Activated CD4-positive, CD25-positive, alpha-beta regulatory T cell (primary cell): ENCODE results near the gene ZC3H12C.
A peak's percentile ranks its signal among the peaks of the same experiment; 100 is the strongest.

Experiments used
- DNase-seq, 4 experiments: peaks; one replicate each; lab custom pipeline; 2025; lab: John Stamatoyannopoulos, UW

ZC3H12C gene

DNA sequence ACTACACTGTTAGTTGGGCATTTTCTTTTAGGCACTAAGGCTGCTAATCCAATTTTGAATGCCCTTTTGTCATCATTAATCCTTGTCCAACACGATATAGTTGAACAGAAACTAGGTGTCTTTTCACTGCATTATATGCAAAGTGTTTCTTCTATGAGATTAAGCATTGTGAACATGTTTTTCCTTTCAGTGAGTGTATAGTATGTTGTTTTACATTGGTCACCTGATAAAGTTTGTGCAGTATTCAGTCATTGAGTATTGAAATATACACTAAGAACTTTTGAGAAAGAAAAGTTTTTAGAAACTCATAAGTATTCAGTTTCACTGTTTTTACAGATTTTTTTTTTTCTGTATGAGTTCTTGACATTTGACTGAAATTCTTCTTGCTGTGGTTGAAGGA, 59.0 kb downstream of the ZC3H12C start:
- DNase-seq = no peak

DNA sequence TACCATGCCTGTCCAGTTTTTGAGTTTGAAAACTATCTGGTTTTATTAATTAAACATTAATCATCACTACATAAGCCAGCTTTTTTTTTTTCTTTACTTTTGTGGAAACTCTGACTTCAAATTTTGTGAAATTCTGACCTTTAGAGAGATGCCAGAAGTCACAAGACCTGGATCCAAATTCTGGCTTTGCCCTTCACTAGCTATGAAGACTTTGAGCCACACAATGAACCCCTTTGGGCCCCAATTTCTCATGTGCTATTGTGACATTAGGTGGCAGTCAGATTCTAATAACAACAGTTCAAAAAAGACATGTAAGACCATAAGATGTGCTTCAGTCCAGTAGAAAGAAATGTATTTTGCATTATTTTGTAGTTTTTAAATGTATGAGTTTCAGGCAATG, 60.3 kb downstream of the ZC3H12C start:
- no peak for DNase-seq

DNA sequence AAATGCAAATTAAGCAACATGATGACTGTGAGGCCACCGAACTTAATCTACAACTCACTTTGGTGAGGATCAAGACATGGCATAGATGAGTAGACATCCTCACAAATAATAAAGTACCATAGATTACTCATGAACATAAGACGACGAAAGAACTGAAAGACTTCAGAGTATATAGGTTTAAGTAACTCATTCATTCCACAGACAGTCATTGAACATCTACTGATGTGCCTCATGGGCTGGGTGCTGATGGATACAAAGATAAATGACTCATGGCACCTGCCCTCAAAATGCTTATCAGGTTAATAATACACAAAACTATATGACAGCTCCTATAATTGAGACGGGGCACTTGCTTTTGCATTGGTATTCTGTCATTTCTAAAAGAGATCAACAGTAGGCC, 63.3 kb downstream of the ZC3H12C start:
- no peak for DNase-seq

DNA sequence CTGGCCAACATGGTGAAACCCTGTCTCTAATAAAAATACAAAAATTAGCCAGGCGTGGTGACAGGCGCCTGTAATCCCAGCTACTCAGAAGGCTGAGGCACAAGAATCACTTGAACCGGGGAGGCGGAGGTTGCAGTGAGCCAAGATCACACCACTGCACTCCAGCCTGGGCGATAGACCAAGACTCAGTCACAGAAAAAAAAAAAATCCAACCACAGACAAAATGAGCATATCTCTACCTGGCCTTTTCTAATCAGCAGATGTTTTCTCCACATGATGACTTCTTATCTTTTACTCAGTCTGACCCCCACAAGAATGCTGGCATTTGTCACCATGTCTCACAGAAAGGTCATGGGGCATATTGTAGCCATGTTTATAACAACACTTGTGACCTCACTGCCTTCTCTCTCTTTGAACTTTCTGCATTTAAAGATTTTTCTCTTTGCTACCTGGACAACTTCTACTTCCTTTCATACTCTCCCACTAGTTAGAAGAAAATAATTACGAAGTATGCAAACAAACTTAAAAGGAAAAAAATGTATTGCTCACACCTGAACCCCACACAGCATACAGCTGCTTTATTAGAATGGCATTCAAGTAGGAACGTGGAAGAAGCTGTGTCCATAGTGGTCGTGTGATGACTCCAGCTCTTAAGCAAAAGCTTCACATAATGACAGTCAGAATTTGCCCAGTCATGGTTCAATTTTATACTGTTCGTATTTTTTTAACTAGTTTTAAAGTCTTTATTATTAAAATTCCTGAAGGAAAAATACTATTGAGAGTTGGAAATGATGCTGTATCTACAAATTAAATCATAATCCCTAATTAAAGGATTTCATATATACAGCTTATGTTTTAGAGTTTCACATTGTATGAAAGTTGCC, 65.4 kb downstream of the ZC3H12C start:
- no peak for DNase-seq

DNA sequence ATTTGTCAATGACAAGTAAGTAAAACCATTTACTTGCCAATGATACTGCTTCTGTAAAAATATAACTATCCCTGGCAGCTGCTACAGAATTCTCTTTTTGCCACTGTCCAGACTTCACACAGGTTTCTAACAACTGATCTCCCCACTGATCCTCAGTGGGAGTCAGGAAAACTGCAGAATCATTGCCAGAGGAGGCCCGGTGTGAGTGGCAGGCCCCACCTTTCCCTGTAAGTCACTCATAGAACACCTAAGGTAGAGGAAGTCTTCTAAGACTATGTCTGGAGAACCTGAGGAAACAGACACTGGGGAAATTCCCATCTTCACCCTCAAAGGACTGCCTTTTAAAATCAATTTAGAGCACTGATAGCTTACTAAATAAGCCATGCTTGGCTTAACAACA, 66.3 kb downstream of the ZC3H12C start:
- DNase-seq = no peak

DNA sequence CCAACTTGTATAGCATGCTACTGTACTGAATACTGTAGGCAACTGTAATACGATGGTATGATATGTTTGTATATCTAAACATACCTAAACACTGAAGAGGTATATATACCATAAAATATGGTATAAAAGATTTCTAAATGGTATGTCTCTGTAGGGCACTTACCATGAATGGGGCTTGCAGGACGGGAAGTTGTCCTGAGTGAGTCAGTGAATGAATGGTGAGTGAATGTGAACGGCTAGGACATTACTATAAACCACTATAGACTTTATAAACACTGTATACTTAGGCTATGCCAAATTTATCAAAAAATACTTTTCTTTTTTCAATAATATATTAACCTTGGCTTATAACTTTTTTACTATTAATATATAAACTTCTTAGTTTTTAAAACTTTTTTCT, 66.8 kb downstream of the ZC3H12C start:
- DNase-seq = no peak

DNA sequence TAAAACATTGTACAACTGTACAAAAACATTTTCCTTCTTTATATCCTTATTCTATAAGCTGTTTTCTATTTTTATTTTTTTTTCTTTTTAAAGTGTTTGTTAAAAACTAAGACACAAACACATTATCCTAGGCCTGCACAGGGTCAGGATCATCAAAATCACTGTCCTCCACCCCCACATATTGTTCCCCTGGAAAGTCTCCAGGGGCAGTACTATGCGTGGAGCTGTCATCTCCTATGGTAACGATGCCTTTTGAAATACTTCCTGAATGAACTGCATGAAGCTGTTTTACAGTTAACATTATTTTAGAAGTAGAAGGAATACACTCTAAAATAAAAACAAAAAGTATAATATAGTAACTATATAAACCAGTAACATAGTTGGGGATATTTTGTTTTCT, 67.2 kb downstream of the ZC3H12C start:
- DNase-seq = no peak

DNA sequence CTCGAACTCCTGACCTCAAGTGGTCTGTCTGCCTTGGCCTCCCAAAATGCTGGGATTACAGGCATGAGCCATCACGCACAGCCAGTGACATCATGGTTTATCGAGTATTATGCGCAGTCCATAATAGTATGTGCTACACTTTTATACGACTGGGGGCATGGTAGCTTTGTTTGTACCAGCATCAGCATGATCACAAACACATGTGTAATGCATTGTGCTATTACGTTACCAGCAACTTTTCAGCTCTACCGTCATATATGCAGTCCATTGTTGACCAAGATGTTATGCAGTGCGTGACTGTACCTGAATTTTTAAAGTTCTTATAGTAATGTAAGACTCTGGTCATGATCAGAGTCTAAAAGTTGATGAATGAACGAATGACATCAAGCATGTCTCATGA, 67.9 kb downstream of the ZC3H12C start:
- no peak for DNase-seq

DNA sequence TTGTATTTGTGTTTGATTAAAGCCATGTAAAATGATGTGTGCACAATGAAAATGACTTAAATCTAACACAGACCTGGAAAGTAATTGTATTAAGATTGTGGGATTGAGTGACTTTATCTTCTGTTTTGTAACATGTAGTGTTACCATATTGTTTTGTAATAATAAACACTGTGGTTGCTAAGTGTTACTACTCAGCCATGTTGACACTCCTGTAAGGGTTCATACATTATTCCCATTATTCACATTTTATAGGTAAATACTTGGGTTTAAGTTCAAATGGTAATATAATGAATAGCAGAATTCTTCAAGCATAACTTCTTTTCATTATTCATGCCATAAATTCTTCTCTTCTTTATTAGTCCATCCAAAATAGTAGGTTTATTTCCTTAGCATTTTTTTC, 69.0 kb downstream of the ZC3H12C start:
- no peak for DNase-seq

DNA sequence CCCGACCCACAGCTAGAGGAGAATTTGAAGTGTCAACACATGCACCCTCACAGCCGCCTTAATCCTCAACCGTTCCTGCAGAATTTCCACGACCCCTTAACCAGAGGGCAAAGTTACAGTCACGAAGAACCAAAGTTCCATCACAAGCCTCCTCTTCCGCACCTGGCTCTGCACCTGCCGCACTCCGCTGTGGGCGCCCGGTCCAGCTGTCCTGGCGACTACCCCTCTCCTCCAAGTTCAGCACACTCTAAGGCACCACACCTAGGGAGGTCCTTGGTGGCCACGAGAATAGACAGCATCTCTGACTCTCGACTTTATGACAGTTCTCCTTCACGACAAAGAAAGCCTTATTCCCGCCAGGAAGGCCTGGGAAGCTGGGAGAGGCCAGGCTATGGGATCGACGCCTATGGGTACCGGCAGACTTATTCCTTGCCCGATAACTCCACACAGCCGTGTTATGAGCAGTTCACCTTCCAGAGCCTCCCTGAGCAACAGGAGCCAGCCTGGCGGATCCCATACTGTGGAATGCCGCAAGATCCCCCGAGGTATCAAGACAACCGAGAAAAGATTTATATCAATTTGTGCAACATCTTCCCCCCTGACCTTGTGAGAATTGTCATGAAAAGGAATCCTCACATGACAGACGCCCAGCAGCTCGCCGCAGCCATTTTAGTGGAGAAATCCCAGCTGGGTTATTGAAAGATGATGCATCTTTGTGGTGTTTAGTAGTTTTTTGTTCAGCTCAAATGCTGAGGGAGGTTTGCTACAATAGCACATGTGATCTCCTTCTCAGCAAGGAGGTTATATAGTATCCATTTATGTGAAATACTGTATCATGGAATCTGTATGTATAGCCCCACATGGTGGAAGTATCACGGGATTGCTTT, 72.1 kb downstream of the ZC3H12C start:
- no peak for DNase-seq

DNA sequence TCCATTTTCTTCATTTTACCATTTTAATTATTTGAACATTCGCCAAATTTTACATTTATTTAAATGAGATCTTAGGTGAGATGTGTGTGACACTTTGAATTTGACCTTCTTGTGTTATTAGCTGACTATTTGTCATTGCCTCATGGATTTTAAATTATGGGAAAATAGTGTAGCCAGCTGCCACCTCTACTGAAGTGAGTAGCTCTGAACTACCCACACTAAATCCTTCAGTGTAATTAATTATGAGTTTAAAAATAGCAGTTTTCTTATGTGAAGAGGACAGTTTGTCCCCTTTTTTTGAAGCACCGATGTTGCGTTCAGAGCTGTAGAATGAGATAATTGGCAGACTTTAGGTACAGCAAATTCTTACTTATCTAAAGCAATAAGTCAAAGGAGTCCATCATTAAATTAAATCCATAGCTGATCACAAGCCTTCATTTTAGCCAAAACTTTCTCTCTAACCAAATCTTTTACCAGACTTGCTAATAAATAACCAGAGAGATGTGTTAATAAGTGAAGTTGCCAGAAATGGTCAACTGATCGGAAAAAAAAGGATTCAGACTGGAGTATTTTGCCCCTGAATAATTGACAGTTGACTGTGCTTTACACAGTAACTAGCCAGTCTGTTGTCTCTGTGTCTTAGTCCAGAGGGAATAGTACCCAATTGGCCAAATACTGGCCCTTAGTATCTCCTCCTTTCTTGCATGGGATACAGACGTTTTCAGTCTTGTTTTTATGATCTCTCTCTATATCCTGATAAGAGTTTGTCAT, 75.0 kb downstream of the ZC3H12C start:
- no peak for DNase-seq

DNA sequence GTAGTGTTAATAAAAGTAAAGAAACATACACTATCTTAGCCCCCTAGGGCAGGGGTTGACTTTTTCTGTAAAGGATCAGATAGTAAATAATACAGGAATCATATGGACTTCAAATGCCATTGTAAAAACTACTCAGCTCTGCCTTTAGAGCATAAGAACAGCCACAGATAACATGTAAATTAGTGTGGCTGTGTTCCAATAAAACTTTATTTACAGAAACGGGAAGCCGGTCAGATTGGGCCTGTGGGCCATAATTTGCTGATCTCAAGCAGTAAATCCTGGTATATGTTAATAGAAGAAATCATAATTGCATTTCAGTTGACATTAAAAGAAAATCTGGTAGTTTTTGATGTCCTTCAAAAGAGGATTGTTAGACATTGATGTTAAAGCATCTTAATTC, 76.5 kb downstream of the ZC3H12C start:
- DNase-seq = no peak

DNA sequence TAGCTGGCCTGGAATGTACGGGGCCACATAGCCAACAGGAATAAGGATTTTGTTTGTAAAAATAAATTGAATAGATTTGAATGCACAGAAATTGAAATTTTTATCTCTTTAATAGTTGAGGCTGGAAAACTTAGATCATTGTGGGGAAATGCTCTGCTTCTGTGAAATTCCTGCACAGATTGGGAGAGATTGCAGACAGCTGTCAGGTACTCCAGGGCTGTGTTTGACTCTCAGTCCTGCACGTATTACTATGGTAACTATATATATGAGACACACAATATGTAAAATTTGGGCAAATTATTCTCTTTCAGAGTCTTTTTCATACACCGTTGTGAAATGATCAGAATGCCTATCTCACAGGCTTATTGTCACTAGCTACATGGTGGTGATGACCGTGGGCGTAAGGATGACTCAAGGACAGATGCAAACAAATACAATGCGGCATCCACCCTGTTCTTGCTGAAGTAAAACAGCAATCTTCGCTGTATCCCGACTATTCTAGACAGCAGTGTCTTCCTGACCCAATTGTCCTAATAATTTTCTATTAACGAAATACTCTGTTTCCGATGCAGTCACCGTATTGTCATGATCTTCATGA, 79.4 kb downstream of the ZC3H12C start:
- no peak for DNase-seq

DNA sequence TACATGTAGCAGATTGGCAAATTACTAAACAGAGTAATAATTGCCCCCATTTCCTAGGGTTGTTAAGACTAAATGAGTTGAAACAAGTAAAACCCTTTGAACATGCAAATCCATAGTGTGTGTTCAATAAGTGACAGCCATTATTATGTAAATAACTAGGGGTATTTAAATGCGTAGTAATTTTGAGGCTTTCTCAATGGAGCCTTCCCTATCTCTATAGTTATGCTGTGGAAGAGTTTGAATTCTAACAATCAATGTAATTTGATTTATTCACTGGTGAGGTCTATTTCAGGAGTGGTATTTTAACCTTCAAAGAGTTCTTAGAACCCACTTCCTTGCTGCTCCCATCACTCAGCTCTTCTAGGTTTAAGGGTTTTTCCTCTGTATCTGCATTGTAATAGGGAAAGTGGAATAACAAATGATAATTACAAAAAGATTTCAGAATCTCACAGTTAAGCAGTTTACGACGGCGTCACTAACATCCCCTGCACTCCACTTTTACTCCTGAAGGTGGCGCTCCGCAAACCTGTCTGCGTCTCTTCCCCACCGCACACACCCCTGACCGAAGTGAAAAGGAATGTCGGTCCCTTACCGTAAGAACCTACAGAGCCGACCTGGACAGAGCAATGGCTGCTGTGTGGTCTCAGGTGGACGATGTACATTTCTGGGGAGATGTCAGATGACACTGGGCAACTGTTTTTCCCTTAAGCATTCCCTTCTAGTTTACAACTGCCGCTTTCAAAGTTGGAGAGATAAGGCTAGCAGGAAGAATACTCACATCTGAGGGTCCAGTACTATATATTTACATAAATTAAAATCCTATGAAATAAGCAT, 80.8 kb downstream of the ZC3H12C start:
- DNase-seq = peak; percentile 9 to 39 (median 12)

DNA sequence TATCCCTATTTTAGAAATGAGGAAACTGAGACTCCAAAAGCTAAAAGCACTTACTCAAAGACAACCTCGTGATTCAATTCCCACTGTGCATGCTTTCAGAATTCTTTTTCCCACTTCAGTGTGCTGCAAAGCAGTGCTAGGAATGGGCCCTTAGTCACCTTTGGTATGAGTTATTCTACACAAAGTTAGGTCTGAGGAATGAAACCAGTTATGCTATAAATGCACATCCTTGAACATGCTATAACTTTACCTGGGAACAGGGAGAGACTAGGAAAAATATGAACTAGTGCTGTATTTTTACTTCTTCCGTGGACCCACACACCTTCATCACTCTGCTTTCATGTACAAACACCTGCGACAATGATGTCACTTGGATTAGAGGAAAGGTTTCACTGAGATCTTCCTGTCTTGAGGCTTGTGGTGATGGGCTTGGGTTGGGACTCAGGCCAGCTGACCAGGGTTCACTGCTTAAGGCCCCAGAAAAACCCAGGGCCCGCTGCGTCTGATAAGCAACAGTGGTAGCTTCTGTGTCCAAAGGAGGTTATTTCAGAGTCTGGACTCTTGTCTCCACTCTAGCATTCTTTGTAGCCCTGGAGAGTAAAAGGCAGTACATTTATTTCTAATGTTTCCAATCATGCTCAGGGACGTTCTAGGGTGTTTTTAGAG, 81.6 kb downstream of the ZC3H12C start:
- DNase-seq = no peak

DNA sequence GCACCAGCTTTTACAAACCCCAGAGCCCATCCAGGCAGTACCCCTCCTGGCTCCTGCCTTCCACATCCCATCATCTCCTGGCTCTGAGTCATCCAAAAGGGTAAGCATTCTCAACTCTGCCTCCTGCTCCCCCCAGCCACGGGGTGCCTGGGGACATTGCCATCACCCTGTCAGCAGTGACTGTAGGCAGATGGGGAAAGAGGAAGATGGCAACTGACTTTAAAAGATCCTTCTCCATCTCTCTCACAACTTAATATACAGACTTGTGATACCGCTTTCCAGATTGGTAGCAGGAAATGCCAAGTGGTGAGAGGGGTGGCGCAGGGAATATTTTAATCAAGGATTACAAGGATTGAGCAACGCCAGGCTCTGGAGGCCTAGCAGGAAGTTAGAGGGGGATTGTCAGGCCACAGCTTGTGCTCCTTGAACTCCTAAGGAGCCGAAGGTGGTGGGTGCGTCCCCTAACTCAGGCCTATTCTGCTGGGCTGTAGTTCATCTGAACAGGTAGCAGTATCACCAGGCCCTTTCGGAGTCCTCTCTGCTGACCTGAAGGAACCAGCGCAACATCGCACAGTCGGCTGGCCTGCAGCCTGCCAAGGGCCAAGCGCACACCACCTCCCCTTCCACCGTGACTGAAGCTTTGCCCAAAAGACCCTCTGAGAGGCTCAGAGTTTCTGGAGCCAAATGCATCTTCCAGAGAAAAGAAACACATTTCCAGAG, 83.3 kb downstream of the ZC3H12C start:
- DNase-seq = no peak

DNA sequence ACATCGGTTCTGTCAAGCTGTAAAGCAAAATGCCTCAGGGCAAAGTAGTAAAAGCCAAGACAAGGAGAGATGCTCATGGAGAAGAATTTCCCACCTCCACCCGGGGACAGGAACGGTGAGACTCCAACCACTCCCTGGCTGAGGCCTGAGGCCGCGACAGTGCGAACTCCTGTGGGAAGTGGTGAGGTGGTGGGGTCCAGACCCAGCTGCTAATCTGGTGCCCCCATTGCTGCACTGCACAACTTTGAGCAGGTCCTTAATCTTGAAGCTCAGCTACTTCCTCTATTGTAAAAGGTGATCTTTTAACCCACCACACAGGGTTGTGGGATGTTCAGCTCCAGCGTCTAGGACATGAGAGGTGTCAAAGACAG, 83.9 kb downstream of the ZC3H12C start:
- no peak for DNase-seq

DNA sequence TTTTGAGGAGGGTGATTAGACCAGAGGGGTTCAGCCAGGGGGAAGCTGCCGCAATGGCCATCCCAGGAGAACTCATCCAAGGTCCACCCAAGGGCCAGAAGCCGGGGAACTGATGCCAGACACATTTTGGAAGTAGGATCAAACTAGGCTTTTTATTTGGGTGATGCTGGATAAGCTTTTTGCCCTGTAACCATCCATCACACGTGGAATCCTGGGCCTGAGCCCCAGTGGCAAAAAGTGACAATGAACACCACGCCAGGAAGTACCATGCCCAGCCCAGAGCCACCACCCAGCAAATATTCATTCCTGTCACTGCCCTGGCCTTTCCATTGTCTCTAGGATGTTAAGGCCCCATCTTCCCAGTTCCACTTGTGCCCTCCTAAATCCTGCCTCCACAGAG, 85.9 kb downstream of the ZC3H12C start:
- no peak for DNase-seq

DNA sequence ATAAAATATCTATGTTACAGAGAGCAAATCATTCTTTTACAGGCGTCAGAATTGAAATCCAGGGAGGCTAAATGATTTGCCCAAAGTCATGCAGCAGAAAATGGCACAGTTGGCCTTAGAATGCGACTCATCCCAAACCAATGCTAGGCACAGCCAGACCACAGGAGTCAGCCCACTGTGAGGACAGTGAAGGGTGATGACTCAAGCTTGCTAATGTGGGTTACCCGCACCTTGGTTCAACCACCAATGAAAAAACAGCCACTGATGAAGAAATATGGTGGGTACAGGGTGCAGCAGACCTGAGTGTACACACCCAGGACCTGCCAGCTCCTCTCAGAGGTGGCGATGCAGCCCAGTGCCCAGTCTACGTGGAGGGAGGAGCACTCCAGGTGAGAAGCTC, 89.7 kb downstream of the ZC3H12C start:
- no peak for DNase-seq

DNA sequence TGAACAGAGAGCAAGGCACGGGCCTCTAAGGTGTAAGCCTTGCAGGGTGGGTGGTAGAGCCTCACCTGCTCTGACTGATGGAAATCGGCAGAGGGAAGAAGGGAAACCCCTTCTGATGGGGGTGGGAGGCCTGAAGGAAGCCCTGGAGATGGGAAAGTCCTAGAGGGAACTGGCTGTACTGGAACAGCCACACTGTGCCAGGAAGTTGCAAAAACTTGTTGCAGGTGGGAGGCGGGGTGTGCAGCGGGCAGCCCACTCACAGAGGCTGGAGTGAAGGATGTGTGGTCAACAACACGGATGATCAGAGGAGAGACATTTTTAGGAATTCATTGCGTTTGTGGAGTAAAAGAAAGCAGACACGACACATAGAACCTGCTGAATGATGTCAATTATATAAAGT, 91.3 kb downstream of the ZC3H12C start:
- DNase-seq = no peak
